Measurements from ENCODE around the gene KRTAP9-2.
"Not testable (repeated sequence)": the region's sequence is repeated elsewhere in the genome, so short reads cannot be mapped to it uniquely, and the experiment has no call there.

KRTAP9-2 gene

GRCh38 chr17:41256291-41256685, 29.8 kb downstream of the KRTAP9-2 start:
- no peak overlapping the region for H3K4me3 Mint-ChIP-seq
- H3K27me3 Mint-ChIP-seq (ENCODE audit: low read depth, poor library complexity): peaks cover 60% of the 10 kb centered on the region
- no peaks in the 10 kb centered on the region for H3K4me1 Mint-ChIP-seq
- DNase-seq: no peak
- no peaks in the 10 kb centered on the region for H3K9me3 Mint-ChIP-seq
- TF ChIP-seq CTCF (IDR thresholded peaks at IDR 0.05): no peak
- no peak overlapping the region for H3K27ac Mint-ChIP-seq
- no peaks in the 10 kb centered on the region for H3K36me3 Mint-ChIP-seq (ENCODE audit: low read depth)

GRCh38 chr17:41258406-41258805, 32.0 kb downstream of the KRTAP9-2 start:
- Mint-ChIP-seq H3K36me3 (ENCODE audit: low read depth) (no peaks in the 10 kb centered on the region), H3K27me3 (ENCODE audit: low read depth, poor library complexity) (peaks cover 50% of the 10 kb centered on the region), H3K27ac (no peak overlapping the region), H3K9me3 (no peaks in the 10 kb centered on the region), H3K4me1 (no peaks in the 10 kb centered on the region), H3K4me3 (no peak overlapping the region)
- no peak for DNase-seq
- no peak for TF ChIP-seq CTCF (IDR thresholded peaks at IDR 0.05)

GRCh38 chr17:41263212-41263611, 36.8 kb downstream of the KRTAP9-2 start:
- no peaks in the 10 kb centered on the region for H3K9me3 Mint-ChIP-seq
- no peaks in the 10 kb centered on the region for H3K4me1 Mint-ChIP-seq
- TF ChIP-seq CTCF (IDR thresholded peaks at IDR 0.05): no peak
- H3K27ac Mint-ChIP-seq: no peak overlapping the region
- no peak for DNase-seq
- H3K36me3 Mint-ChIP-seq (ENCODE audit: low read depth): no peaks in the 10 kb centered on the region
- no peak overlapping the region for H3K4me3 Mint-ChIP-seq
- peaks cover 41% of the 10 kb centered on the region for H3K27me3 Mint-ChIP-seq (ENCODE audit: low read depth, poor library complexity)

- no peak overlapping the region for H3K27ac Mint-ChIP-seq
- no peak for DNase-seq
- no peaks in the 10 kb centered on the region for H3K9me3 Mint-ChIP-seq
- no peak for TF ChIP-seq CTCF (IDR thresholded peaks at IDR 0.05)
- no peaks in the 10 kb centered on the region for H3K4me1 Mint-ChIP-seq
- H3K36me3 Mint-ChIP-seq (ENCODE audit: low read depth): no peaks in the 10 kb centered on the region
- H3K4me3 Mint-ChIP-seq: no peak overlapping the region
- H3K27me3 Mint-ChIP-seq (ENCODE audit: low read depth, poor library complexity): peaks cover 35% of the 10 kb centered on the region
Observed at GRCh38 chr17:41264599-41264998, 38.2 kb downstream of the KRTAP9-2 start.

GRCh38 chr17:41265078-41265477, 38.6 kb downstream of the KRTAP9-2 start, which contains the start of gene KRTAP9-6:
Gene KRTAP9-6 (plus strand): TSS chr17:41265378. CDS start chr17:41265378, 0 bp downstream.
- no peak for TF ChIP-seq CTCF (IDR thresholded peaks at IDR 0.05)
- H3K9me3 Mint-ChIP-seq: no peaks in the 10 kb centered on the region
- DNase-seq: no peak
- no peaks in the 10 kb centered on the region for H3K4me1 Mint-ChIP-seq
- H3K4me3 Mint-ChIP-seq: no peak within 1 kb of the TSS
- H3K27me3 Mint-ChIP-seq (ENCODE audit: low read depth, poor library complexity): peaks cover 33% of the 10 kb centered on the region
- H3K36me3 Mint-ChIP-seq (ENCODE audit: low read depth): no peaks in the 10 kb centered on the region
- no peak within 1 kb of the TSS for H3K27ac Mint-ChIP-seq

GRCh38 chr17:41267711-41268110, 41.3 kb downstream of the KRTAP9-2 start:
- no peak overlapping the region for H3K4me3 Mint-ChIP-seq
- H3K36me3 Mint-ChIP-seq (ENCODE audit: low read depth): no peaks in the 10 kb centered on the region
- H3K27ac Mint-ChIP-seq: no peak overlapping the region
- H3K9me3 Mint-ChIP-seq: no peaks in the 10 kb centered on the region
- no peak for DNase-seq
- no peak for TF ChIP-seq CTCF (IDR thresholded peaks at IDR 0.05)
- peaks cover 22% of the 10 kb centered on the region for H3K27me3 Mint-ChIP-seq (ENCODE audit: low read depth, poor library complexity)
- H3K4me1 Mint-ChIP-seq: no peaks in the 10 kb centered on the region

GRCh38 chr17:41271323-41271722, 44.9 kb downstream of the KRTAP9-2 start:
- H3K4me3 Mint-ChIP-seq; H3K4me1 Mint-ChIP-seq; H3K36me3 Mint-ChIP-seq (ENCODE audit: low read depth); H3K27me3 Mint-ChIP-seq (ENCODE audit: low read depth, poor library complexity); H3K27ac Mint-ChIP-seq; DNase-seq; H3K9me3 Mint-ChIP-seq: not testable (repeated sequence)
